SU-DHL-6 (cell line): ENCODE measurements around the gene LRRC49.

Experiments used
- H2AFZ ChIP-seq: fragments of 200-600 bp; sonication (generic); 2 replicates; pipeline ENCODE4 v1.6.1; 2014; ENCODE audit warnings: low read depth, mild to moderate bottlenecking, moderate library complexity, mixed read lengths, antibody characterized with exemption, low read length; ENCODE audit not compliant: severe bottlenecking
- H3F3A ChIP-seq: fragments of 200-600 bp; shearing (Covaris generic); 2 replicates; pipeline ENCODE4 v1.6.0; 2016; ENCODE audit warnings: antibody characterized with exemption, mild to moderate bottlenecking; ENCODE audit not compliant: insufficient read depth
- H3K27ac ChIP-seq: fragments of 200-600 bp; sonication (generic); 2 replicates; pipeline ENCODE4 v1.5.1; 2016; ENCODE audit warnings: low read depth, mild to moderate bottlenecking, low read length, moderate library complexity, mixed read lengths
- H3K27me3 ChIP-seq: fragments of 200-600 bp; sonication (generic), shearing (Covaris generic); 2 replicates; pipeline ENCODE4 v1.6.0; 2014; ENCODE audit warnings: mild to moderate bottlenecking, low read length
- H3K36me3 ChIP-seq: fragments of 200-600 bp; sonication (generic); 2 replicates; pipeline ENCODE4 v1.6.1; 2014; ENCODE audit warnings: mild to moderate bottlenecking, low read length, mixed read lengths
- H3K4me2 ChIP-seq: fragments of 300-600, 200-600 bp; shearing (Covaris generic), sonication (generic); 2 replicates; pipeline ENCODE4 v1.6.0; 2014; ENCODE audit warnings: low read length, low read depth, mild to moderate bottlenecking; ENCODE audit not compliant: poor library complexity, severe bottlenecking
- H3K4me3 ChIP-seq: fragments of 200-600 bp; sonication (generic); 2 replicates; pipeline ENCODE4 v1.5.1; 2014; ENCODE audit warnings: antibody characterized with exemption, low read length, mild to moderate bottlenecking, mixed read lengths; ENCODE audit not compliant: insufficient read depth, poor library complexity, severe bottlenecking
- H3K79me2 ChIP-seq: fragments of 200-600 bp; sonication (generic); 2 replicates; pipeline ENCODE4 v1.6.1; 2014; ENCODE audit warnings: mild to moderate bottlenecking, low read length, moderate library complexity; ENCODE audit not compliant: insufficient read depth
- H3K9ac ChIP-seq: fragments of 200-600 bp; sonication (generic); 2 replicates; pipeline ENCODE4 v1.7.0; 2014; ENCODE audit warnings: mild to moderate bottlenecking, low read length
- H3K9me2 ChIP-seq: fragments of 200-600 bp; sonication (generic); replicated peaks from 2 replicates; pipeline ENCODE4 v1.6.1; 2014; ENCODE audit warnings: low read length; ENCODE audit not compliant: insufficient read depth
- H3K9me3 ChIP-seq: fragments of 200-600 bp; sonication (generic); 2 replicates; pipeline ENCODE4 v1.6.1; 2014; ENCODE audit warnings: low read length, mixed read lengths; ENCODE audit not compliant: insufficient read depth
- H4K20me1 ChIP-seq: fragments of 200-600 bp; sonication (generic); 2 replicates; pipeline ENCODE4 v1.6.1; 2014; ENCODE audit warnings: low read depth, mild to moderate bottlenecking, antibody characterized with exemption, low read length, moderate library complexity, mixed read lengths
- EZH2phosphoT487 ChIP-seq: fragments of 200-600 bp; sonication (generic), shearing (Covaris generic); conservative IDR thresholded peaks from 2 replicates; pipeline ENCODE4 v1.6.1; 2018; ENCODE audit warnings: mild to moderate bottlenecking, antibody characterized with exemption, low read length, moderate library complexity, mixed read lengths
- TF ChIP-seq, protein P1 (sequence below): fragments of 200-600 bp; sonication (generic); IDR thresholded peaks from one replicate; pipeline ENCODE4 v1.5.1; 2017; ENCODE audit warnings: antibody characterized with exemption, mild to moderate bottlenecking, low read length, moderate library complexity; ENCODE audit not compliant: insufficient read depth, poor library complexity, severe bottlenecking

Gene LRRC49

DNA sequence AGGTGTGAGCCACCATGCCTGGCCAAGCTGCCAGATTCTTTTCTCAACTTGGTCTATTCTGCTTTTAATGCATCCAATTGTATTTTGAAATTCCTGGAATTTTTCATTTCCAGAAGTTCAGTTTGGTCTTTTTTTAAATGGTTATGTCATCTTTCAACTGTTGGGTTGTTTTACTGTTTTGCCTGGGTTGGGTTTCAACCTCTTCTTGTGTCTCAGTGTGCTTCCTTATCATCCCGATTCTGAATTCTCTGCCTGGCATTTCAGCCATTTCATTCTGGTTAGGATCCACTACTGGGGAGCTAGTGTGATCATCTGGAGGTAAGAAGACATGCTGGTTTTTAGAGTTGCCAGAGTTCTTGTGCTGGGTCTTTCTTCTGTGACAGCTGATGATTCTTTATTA, 61.5 kb downstream of the LRRC49 start:
- no peaks in the 10 kb centered on the region for H3K9me3 ChIP-seq
- H3K9me2 ChIP-seq = no peaks in the 10 kb centered on the region; the same call in 1 of the 2 replicates
- no peak overlapping the region for H2AFZ ChIP-seq
- H3K9ac ChIP-seq = no peak overlapping the region
- no peak for TF ChIP-seq EZH2phosphoT487
- TF ChIP-seq, protein P1, sequence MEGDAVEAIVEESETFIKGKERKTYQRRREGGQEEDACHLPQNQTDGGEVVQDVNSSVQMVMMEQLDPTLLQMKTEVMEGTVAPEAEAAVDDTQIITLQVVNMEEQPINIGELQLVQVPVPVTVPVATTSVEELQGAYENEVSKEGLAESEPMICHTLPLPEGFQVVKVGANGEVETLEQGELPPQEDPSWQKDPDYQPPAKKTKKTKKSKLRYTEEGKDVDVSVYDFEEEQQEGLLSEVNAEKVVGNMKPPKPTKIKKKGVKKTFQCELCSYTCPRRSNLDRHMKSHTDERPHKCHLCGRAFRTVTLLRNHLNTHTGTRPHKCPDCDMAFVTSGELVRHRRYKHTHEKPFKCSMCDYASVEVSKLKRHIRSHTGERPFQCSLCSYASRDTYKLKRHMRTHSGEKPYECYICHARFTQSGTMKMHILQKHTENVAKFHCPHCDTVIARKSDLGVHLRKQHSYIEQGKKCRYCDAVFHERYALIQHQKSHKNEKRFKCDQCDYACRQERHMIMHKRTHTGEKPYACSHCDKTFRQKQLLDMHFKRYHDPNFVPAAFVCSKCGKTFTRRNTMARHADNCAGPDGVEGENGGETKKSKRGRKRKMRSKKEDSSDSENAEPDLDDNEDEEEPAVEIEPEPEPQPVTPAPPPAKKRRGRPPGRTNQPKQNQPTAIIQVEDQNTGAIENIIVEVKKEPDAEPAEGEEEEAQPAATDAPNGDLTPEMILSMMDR = no peak
- H3K27me3 ChIP-seq = no peaks in the 10 kb centered on the region
- H3K36me3 ChIP-seq = no peaks in the 10 kb centered on the region
- H3K4me2 ChIP-seq = no peak overlapping the region
- no peaks in the 10 kb centered on the region for H4K20me1 ChIP-seq
- H3F3A ChIP-seq = no peaks in the 10 kb centered on the region
- H3K79me2 ChIP-seq = no peaks in the 10 kb centered on the region
- no peak overlapping the region for H3K4me3 ChIP-seq
- no peak overlapping the region for H3K27ac ChIP-seq

DNA sequence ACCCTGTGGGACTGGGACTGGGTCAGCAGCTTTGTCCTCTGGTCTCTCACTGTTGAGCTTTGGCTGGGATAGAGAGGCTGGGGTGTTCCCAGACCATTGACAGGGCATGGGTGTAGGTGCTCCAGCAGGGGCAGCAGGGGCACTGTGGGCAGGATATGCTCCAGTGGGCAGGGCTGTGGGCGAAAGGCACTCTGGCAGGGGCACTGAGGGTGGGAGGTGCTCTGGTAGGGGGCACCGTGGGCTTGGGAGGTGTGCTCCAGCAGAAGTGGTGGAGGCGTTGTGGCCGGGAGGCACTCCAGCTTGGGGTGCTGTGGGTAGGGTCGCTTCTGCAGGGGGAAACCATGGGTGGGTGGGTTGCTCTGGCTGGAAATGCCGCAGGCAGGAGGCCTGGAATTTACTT, 62.1 kb downstream of the LRRC49 start:
- H3K27ac ChIP-seq = no peak overlapping the region
- no peak overlapping the region for H3K9ac ChIP-seq
- H3K36me3 ChIP-seq = no peaks in the 10 kb centered on the region
- no peaks in the 10 kb centered on the region for H3K9me3 ChIP-seq
- H4K20me1 ChIP-seq = no peaks in the 10 kb centered on the region
- no peaks in the 10 kb centered on the region for H3K79me2 ChIP-seq
- no peaks in the 10 kb centered on the region; the same call in 1 of the 2 replicates for H3K9me2 ChIP-seq
- no peak overlapping the region for H2AFZ ChIP-seq
- H3F3A ChIP-seq = no peaks in the 10 kb centered on the region
- no peak overlapping the region for H3K4me3 ChIP-seq
- no peak overlapping the region for H3K4me2 ChIP-seq
- TF ChIP-seq, protein P1 = no peak
- no peak for TF ChIP-seq EZH2phosphoT487
- H3K27me3 ChIP-seq = no peaks in the 10 kb centered on the region

DNA sequence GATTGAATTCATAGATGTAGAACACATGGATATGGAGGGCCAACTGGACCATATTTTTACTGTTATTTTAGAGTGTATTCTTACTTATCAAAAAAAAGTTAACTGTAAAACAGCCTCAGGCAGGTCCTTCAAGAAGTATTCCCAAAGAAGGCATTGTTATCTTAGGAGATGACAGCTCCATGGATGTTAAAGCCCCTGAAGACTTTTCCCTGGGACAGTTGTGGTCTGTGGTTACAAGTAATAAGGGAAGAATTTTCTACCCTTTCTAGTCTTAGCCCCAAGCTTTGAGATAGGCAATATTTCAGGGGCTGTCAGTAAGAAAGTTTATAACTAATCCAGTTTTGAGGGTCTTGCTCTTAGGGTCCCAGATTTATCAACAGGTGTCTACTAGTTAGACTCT, 62.5 kb downstream of the LRRC49 start:
- Histone ChIP-seq H3K9me3 (no peaks in the 10 kb centered on the region), H3K9me2 (no peaks in the 10 kb centered on the region), H3K4me2 (no peak overlapping the region), H3K79me2 (no peaks in the 10 kb centered on the region), H3K36me3 (no peaks in the 10 kb centered on the region), H3F3A (no peaks in the 10 kb centered on the region), H4K20me1 (no peaks in the 10 kb centered on the region), H3K27me3 (no peaks in the 10 kb centered on the region), H2AFZ (no peak overlapping the region), H3K9ac (no peak overlapping the region), H3K4me3 (no peak overlapping the region), H3K27ac (no peak overlapping the region)
- TF ChIP-seq, protein P1 = no peak
- no peak for TF ChIP-seq EZH2phosphoT487
